IPS DF 19.7 (cell line): ENCODE data around the gene FAM131B.

Experiments
- DNase-seq: peaks from one replicate; pipeline ENCODE4 v3.0.0-alpha.2; 2013; ENCODE audit warnings: low read depth, low spot score

The FAM131B gene

DNA sequence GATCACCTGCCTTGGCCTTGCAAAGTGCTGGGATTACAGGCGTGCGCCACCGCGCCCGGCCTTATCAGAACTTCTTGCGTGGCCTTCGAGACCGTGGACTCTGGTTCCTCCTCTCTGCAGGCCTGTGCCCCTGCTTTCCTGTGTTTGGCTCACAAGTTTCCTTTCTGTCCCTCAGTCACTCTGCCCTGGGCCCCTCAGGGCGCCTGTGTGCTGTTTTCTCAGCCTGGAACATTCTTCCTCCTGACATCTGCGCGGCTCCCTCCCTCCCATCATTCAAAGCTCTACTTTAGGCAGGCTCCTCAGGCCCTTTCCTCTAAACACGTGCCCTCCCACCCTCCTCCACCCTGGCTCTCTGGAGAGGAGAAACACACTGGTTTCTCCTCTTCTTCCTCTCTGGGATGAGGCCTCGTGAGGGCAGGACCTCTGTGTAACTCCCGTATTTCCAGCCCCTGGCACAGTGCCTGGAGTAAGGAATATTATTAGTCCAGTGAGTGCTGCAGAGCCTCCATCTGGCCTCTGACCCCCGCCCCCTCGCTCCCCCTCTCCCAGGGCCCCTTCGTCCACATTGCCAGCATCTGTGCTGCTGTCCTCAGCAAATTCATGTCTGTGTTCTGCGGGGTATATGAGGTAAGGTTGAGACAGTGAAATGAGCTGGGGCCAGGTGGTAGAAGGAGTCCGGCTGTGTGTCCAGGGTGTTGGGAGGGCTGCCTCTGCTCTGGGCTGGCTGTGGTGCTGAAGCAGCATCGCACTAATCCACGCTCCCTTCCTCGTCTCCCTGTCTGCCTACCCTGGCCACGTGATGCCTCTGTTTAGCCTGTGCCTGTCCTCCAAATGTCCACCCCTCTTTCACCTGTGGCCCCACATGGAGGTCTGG, 39.5 kb downstream of the FAM131B start:
- no peak for DNase-seq

DNA sequence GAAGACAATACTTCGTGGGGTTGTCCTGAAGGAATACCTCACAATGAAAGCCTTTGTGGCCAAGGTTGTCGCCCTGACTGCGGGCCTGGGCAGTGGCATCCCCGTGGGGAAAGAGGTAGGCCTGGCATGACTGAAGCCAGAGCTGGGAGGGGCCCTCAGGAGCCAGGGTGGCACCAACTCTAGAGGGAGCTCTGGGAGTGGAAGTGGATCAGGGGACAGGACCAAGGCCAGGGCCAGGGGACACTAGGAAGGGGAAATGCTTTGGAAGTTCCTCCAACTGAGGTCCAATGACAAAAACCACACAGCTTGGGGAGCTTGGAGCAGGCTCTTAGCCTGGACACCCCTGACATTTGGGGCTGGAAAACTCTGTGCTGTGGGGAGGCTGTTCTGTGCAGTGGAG, 40.8 kb downstream of the FAM131B start:
- no peak for DNase-seq

DNA sequence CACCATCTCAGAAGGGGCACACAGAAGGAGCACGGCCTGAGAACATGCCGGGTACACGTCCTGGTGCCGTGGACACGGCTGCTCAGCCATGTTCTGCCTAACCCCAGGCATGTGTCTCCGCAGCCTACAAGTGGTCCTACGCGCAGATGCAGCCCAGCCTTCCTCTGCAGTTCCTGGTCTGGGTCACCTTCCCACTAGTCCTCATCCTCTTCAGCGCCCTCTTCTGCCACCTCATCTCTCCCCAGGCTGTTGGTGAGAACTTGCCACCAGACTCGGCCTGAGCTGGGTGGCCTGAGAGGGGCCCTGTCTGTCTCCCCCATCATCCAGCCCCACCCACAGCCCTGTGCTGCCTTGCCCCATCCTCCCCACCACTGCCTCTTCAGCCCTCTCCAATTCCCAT, 41.3 kb downstream of the FAM131B start:
- no peak for DNase-seq

DNA sequence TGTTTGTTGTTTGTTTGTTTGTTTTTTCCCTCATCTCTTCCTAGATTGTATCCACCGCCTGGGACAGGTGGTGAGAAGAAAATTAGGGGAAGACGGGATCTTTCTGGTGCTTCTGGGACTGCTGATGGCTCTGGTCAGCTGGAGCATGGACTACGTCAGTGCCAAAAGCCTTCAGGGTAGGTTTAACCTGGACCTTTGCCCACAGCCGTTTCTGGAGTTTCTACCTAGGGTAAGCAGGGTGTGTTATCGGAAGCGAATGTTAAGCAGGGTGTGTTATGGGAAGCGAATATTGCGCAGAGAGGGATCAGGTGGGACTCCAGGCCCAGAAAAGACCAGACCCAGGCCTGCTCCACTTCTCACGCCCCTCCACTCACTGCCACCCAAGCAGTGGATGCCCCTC, 41.9 kb downstream of the FAM131B start:
- no peak for DNase-seq

DNA sequence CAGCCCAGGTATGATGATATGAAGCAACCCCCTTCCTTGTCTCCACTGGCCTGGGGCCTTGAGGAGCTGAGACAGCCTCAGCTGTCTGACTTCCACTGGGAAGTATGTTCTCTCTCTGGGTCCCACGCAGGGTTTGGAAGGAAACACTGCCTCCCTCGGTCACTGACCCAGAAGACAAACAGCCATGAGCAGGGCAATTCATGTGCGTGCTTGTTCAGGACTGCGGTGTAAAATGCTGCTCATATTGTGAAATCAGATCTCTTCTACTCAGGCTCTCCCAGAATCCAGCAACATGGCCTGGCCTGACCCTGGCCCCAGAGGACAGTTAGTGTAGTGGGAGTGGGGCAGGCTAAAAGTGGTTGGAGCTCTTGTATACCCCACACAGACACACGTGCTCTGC, 43.9 kb downstream of the FAM131B start:
- no peak for DNase-seq

DNA sequence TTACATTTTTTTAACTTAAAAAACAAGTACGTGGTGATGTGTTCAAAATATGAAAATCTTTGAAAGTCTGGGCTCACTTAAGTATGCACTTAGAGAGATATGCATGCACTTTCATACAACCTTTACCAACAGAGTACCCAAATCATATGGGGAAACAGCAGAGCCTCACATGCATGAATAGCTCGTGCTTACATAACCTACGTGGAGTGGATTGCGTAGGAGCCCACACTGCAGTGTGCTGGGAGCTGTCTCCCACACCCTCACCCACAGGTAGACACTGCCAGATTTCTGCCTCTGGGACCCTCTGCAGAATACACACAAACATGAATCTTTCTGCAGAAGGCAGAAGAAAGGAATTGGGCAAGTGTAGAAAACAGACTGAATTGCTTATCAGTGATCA, 46.0 kb downstream of the FAM131B start:
- no peak for DNase-seq

DNA sequence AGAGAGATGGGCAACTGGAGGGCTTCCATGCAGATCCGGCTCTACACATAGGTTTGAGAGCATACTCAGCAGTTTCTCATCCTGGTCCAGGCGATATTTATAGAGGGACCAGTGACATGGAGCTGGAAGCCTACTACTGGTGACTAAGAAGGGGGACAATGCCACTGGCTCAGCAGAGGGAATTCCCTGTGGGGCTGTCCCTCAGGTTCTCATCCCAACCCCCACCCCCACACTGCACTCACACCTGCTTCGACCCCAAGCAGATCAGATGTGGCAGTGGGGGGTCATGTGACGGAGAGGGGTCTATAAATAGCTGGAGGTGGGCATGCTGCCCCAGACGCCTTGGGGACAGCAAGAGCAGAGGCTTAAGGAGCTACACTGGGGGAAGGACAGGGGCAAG, 46.7 kb downstream of the FAM131B start, which contains the start of gene CLCN1:
TSS of gene CLCN1 (plus strand) at position 336 of the 400 bp plus-strand sequence. CDS start 102 bp downstream, outside the sequence.
- DNase-seq: no peak

DNA sequence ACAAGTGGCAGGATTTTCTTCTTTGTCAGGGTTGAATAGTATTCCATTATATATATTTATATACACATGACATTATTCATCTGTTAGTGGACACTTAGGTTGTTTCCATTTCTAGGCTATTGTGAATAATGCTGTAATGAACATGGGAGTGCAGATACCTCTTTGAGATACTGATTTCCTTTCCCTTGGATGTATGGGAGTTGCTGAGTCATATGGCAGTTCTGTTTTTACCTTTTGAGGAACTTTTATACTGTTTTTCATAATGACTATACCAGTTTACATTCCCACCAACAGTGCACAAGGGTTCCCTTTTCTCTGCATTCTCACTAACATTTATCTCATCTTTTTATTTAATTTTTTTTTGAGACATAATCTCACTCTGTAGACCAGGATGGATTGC, 48.4 kb downstream of the FAM131B start:
- DNase-seq: no peak

DNA sequence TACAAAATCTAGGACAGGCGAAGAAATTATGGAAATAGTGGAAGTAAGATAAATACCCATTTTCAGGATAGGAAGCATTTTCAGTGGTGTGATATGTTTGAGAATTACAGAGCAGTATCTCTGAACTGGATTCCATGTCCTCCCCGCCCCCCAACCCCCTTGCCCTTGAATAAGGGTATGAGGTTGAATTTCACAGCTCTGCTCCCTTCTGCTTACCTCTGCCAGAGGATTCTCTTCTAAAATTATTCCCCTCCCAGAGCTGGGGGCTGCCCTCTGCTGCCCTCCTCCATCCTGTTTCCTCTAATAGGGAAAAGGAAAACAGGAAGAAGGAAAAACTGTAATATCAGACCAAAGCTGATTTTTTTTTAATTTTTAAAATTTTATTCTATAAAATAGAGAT, 53.9 kb downstream of the FAM131B start:
- no peak for DNase-seq

DNA sequence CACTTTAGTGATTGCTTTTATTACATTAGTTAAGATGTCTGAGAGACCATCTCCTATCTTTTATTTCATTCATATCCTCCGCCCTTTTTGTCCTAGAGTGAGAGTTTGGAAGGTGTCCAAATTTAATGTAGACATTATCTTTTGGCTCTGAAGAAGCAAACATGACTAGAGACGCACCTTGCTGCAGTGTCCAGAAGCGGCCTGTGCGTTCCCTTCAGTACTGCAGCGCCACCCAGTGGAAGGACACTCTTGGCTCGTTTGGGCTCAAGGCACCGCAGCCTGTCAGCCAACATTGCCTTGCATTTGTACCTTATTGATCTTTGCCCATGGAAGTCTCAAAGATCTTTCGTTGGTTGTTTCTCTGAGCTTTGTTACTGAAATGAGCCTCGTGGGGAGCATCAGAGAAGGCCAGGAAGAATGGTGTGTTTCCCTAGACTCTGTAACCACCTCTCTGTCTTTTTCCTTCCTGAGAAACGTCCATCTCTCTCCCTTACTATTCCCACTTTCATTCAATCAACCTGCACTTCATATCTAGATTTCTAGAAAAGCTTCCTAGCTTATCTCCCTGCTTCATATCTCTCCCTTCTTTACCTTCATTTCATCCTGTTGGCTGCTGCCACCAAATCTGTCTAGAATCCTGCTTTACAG, 57.0 kb downstream of the FAM131B start:
- DNase-seq: no peak

DNA sequence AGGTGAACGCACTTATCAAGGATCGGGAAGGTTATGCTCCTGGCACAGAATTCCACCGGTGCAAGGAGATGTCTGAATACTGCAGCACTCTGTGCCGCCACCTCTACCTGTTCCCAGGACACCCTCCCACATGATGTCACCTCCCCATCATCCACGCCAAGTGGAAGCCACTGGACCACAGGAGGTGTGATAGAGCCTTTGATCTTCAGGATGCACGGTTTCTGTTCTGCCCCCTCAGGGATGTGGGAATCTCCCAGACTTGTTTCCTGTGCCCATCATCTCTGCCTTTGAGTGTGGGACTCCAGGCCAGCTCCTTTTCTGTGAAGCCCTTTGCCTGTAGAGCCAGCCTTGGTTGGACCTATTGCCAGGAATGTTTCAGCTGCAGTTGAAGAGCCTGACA, 57.6 kb downstream of the FAM131B start:
- DNase-seq: no peak

DNA sequence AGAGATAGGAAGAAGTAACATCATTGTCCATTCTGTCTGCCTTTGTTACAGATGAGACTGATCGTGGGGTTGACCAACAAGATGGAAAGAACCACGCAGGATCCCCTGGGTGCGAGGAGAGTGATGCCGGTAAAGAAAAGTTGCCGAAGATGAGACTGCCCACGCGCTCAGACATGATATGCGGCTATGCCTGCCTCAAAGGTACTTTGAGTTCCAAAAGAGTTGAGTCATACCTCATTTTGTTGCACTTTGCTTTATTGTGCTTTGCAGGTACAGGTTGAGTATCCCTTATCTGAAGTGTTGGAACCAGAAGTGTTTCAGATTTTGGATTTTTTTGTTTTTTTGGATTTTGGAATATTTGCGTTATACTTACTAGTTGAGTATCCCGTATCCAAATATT, 58.8 kb downstream of the FAM131B start:
- DNase-seq: no peak
